ENCODE measurements around the gene TACC3. TPM values are rescaled to one million over a fixed set of nuclear protein-coding genes. Genes with fewer than 3 reads are reported as not detected.
A peak's percentile ranks its signal among the peaks of the same experiment; 100 is the strongest.
"Not testable (repeated sequence)": the region's sequence is repeated elsewhere in the genome, so short reads cannot be mapped to it uniquely, and the experiment has no call there.

The TACC3 gene
- total RNA-seq, 1 donor from 2014 or later: 159 TPM

- H3K27ac Mint-ChIP-seq (ENCODE audit: unreplicated experiment): no peak overlapping the region
- H3K9me3 Mint-ChIP-seq: no peaks in the 10 kb centered on the region
- no peaks in the 10 kb centered on the region for H3K4me1 Mint-ChIP-seq
- peak; percentile 97 for TF ChIP-seq CTCF (conservative IDR thresholded peaks at IDR 0.05)
- peak; percentile 67 for DNase-seq (ENCODE audit: low read depth, low spot score)
- no peak overlapping the region for H3K4me3 Mint-ChIP-seq
- no peaks in the 10 kb centered on the region for H3K27me3 Mint-ChIP-seq (ENCODE audit: low read depth)
- peaks cover 15% of the 10 kb centered on the region for H3K36me3 Mint-ChIP-seq (ENCODE audit: low read depth)
These were observed 28.0 kb upstream of the TACC3 start for GRCh38 chr4:1693131-1693896.

GRCh38 chr4:1695913-1696312 lies 25.4 kb upstream of the TACC3 start:
- Mint-ChIP-seq H3K4me3 (no peak overlapping the region), H3K36me3 (ENCODE audit: low read depth) (peaks cover 10% of the 10 kb centered on the region), H3K27ac (ENCODE audit: unreplicated experiment) (no peak overlapping the region), H3K9me3 (no peaks in the 10 kb centered on the region), H3K27me3 (ENCODE audit: low read depth) (no peaks in the 10 kb centered on the region), H3K4me1 (no peaks in the 10 kb centered on the region)
- TF ChIP-seq CTCF (conservative IDR thresholded peaks at IDR 0.05): no peak
- no peak for DNase-seq (ENCODE audit: low read depth, low spot score)

GRCh38 chr4:1701671-1702070 lies 19.6 kb upstream of the TACC3 start:
- H3K9me3 Mint-ChIP-seq; H3K4me1 Mint-ChIP-seq; H3K27ac Mint-ChIP-seq (ENCODE audit: unreplicated experiment); DNase-seq (ENCODE audit: low read depth, low spot score); H3K27me3 Mint-ChIP-seq (ENCODE audit: low read depth); H3K4me3 Mint-ChIP-seq: not testable (repeated sequence)
- H3K36me3 Mint-ChIP-seq (ENCODE audit: low read depth): peaks cover 14% of the 10 kb centered on the region

DNA sequence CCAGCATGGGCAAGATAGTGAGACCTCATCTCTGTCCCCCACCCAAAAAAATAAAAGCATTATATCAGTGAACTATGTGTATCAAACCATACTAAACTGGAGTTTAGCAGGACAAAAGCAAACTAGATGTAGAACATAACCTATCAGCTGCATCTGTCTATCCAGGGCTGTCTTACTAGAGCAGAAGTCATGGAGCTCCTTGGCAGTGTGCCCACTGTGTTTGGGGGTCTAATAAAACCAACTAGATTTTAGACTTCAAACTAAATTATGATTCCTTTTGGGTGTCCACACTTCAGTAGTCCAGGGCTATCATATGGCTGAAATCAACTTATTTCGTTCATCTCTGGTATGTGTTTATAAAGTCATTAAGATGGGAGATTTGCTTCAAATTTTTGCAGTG lies 17.5 kb upstream of the TACC3 start:
- no peaks in the 10 kb centered on the region for H3K27me3 Mint-ChIP-seq (ENCODE audit: low read depth)
- H3K36me3 Mint-ChIP-seq (ENCODE audit: low read depth): peaks cover 21% of the 10 kb centered on the region
- H3K4me3 Mint-ChIP-seq: no peak overlapping the region

GRCh38 chr4:1705732-1706131 lies 15.6 kb upstream of the TACC3 start:
- TF ChIP-seq CTCF (conservative IDR thresholded peaks at IDR 0.05): no peak
- Mint-ChIP-seq H3K4me3 (no peak overlapping the region), H3K27me3 (ENCODE audit: low read depth) (no peaks in the 10 kb centered on the region), H3K9me3 (no peaks in the 10 kb centered on the region), H3K4me1 (peaks cover 18% of the 10 kb centered on the region), H3K27ac (ENCODE audit: unreplicated experiment) (no peak overlapping the region), H3K36me3 (ENCODE audit: low read depth) (peaks cover 22% of the 10 kb centered on the region)
- no peak for DNase-seq (ENCODE audit: low read depth, low spot score)

More for the DNA sequence above, 17.5 kb upstream of the TACC3 start:
- no peak overlapping the region for H3K27ac Mint-ChIP-seq (ENCODE audit: unreplicated experiment)
- DNase-seq (ENCODE audit: low read depth, low spot score): no peak
- TF ChIP-seq CTCF (conservative IDR thresholded peaks at IDR 0.05): no peak
- peaks cover 8% of the 10 kb centered on the region for H3K4me1 Mint-ChIP-seq
- H3K9me3 Mint-ChIP-seq: no peaks in the 10 kb centered on the region

- H3K36me3 Mint-ChIP-seq (ENCODE audit: low read depth): peaks cover 24% of the 10 kb centered on the region
- no peaks in the 10 kb centered on the region for H3K27me3 Mint-ChIP-seq (ENCODE audit: low read depth)
- H3K4me1 Mint-ChIP-seq: peaks cover 24% of the 10 kb centered on the region
- H3K27ac Mint-ChIP-seq (ENCODE audit: unreplicated experiment): no peak overlapping the region
- no peak for TF ChIP-seq CTCF (conservative IDR thresholded peaks at IDR 0.05)
- no peak for DNase-seq (ENCODE audit: low read depth, low spot score)
- no peaks in the 10 kb centered on the region for H3K9me3 Mint-ChIP-seq
- H3K4me3 Mint-ChIP-seq: peak overlapping the region; percentile 59
These were observed 15.0 kb upstream of the TACC3 start for GRCh38 chr4:1706358-1706757.

Data from neural crest cell (in vitro differentiated cells).